WTC11 (cell line): ENCODE data around the gene HOXA1. TPM values are rescaled to one million over a fixed set of nuclear protein-coding genes. Genes with fewer than 3 reads are reported as not detected.

Experiments used
- ATAC-seq: fragments of 200-7000 bp; cut with Tn5 transposase; 2 replicates; pipeline ENCODE4 v1.10.0; 2021; ENCODE audit warnings: mild to moderate bottlenecking, moderate library complexity
- CTCF ChIA-PET: fragments of 300-600 bp; sonication (Branson Sonifier 250); formaldehyde crosslinking; loops from one replicate; lab custom pipeline; 2021; ENCODE audit warnings: antibody characterized with exemption; lab: Charles Lee
- POLR2A ChIA-PET: fragments of 350-600 bp; sonication (Branson Sonifier 250); formaldehyde crosslinking; loops from one replicate; lab custom pipeline; 2021; ENCODE audit warnings: antibody characterized with exemption; lab: Charles Lee
- DNase-seq: peaks from one replicate; pipeline ENCODE4 v3.0.0; 2021; ENCODE audit warnings: low spot score
- H3K27ac Mint-ChIP-seq: 2 replicates; pipeline ENCODE4 v1.8.0; 2021; ENCODE audit warnings: mixed read lengths
- H3K27me3 Mint-ChIP-seq: 2 replicates; pipeline ENCODE4 v1.8.0; 2021; ENCODE audit warnings: low read depth, mild to moderate bottlenecking, moderate library complexity, mixed read lengths
- H3K36me3 Mint-ChIP-seq: 2 replicates; pipeline ENCODE4 v1.8.0; 2021; ENCODE audit warnings: mixed read lengths
- H3K4me1 Mint-ChIP-seq: 2 replicates; pipeline ENCODE4 v1.8.0; 2022; ENCODE audit warnings: mixed read lengths
- H3K4me3 Mint-ChIP-seq: 2 replicates; pipeline ENCODE4 v1.8.0; 2021; ENCODE audit warnings: mild to moderate bottlenecking, moderate library complexity, mixed read lengths
- H3K9me3 Mint-ChIP-seq: 2 replicates; pipeline ENCODE4 v1.8.0; 2021; ENCODE audit warnings: mixed read lengths
- CBFB ChIP-seq: sonication (generic); formaldehyde crosslinking; IDR thresholded peaks from 2 replicates; pipeline ENCODE4 v1.8.1; 2022; ENCODE audit warnings: mild to moderate bottlenecking, low read depth, missing genetic modification reagents
- EMX1 ChIP-seq: fragments of 250-450 bp; sonication (Bioruptor Pico); IDR thresholded peaks from 2 replicates; pipeline ENCODE4 v1.8.0; 2021; ENCODE audit warnings: mild to moderate bottlenecking
- GABPB1 ChIP-seq: sonication (generic); formaldehyde crosslinking; IDR thresholded peaks from 2 replicates; pipeline ENCODE4 v1.8.1; 2023; ENCODE audit warnings: mild to moderate bottlenecking, missing genetic modification reagents
- GTF2I ChIP-seq: fragments of 250-450 bp; sonication (Bioruptor Pico); conservative IDR thresholded peaks from 2 replicates; pipeline ENCODE4 v1.4.0; 2021; ENCODE audit warnings: mild to moderate bottlenecking
- HMGA2 ChIP-seq: fragments of 250-450 bp; sonication (Bioruptor Pico); IDR thresholded peaks from 2 replicates; pipeline ENCODE4 v1.4.0; 2021; ENCODE audit warnings: mild to moderate bottlenecking, moderate library complexity
- NFATC4 ChIP-seq: fragments of 250-450 bp; sonication (Bioruptor Pico); IDR thresholded peaks from 2 replicates; pipeline ENCODE4 v1.9.0; 2021; ENCODE audit warnings: mild to moderate bottlenecking
- NFYB ChIP-seq: sonication (generic); formaldehyde crosslinking; conservative IDR thresholded peaks from 2 replicates; pipeline ENCODE4 v1.8.0; 2022; ENCODE audit warnings: low read depth, missing genetic modification reagents
- NR3C1 ChIP-seq: sonication (generic); formaldehyde crosslinking; conservative IDR thresholded peaks from 2 replicates; pipeline ENCODE4 v1.8.1; 2023; ENCODE audit warnings: low read depth, mild to moderate bottlenecking, missing genetic modification reagents
- SP1 ChIP-seq: sonication (generic); formaldehyde crosslinking; conservative IDR thresholded peaks from 2 replicates; pipeline ENCODE4 v1.8.1; 2022; ENCODE audit warnings: missing genetic modification reagents
- TCF7 ChIP-seq: sonication (generic); formaldehyde crosslinking; IDR thresholded peaks from 2 replicates; pipeline ENCODE4 v1.8.0; 2022; ENCODE audit warnings: mild to moderate bottlenecking, low read depth, missing genetic modification reagents, moderate library complexity
- ZBTB21 ChIP-seq: sonication (generic); formaldehyde crosslinking; IDR thresholded peaks from 2 replicates; pipeline ENCODE4 v1.8.1; 2023; ENCODE audit warnings: mild to moderate bottlenecking, missing genetic modification reagents, borderline replicate concordance
- ZNF121 ChIP-seq: sonication (generic); formaldehyde crosslinking; IDR thresholded peaks from 2 replicates; pipeline ENCODE4 v1.8.0; 2023; ENCODE audit warnings: missing genetic modification reagents
- ZNF317 ChIP-seq: sonication (generic); formaldehyde crosslinking; IDR thresholded peaks from 2 replicates; pipeline ENCODE4 v1.8.1; 2023; ENCODE audit warnings: low read depth, mild to moderate bottlenecking, moderate library complexity, missing genetic modification reagents, borderline replicate concordance
- ZNF423 ChIP-seq: fragments of 250-450 bp; sonication (Bioruptor Pico); IDR thresholded peaks from 2 replicates; pipeline ENCODE4 v2.1.2; 2022; ENCODE audit warnings: mild to moderate bottlenecking, moderate library complexity
- ZNF671 ChIP-seq: fragments of 250-450 bp; sonication (Bioruptor Pico); IDR thresholded peaks from 2 replicates; pipeline ENCODE4 v1.8.0; 2021; ENCODE audit warnings: mild to moderate bottlenecking
- total RNA-seq: library from RNA; stranded (reverse); gene quantifications from 3 replicates; pipeline ENCODE4 v1.2.3, GENCODE V29; 2021
- TF ChIP-seq, protein P1 (sequence below): fragments of 250-450 bp; sonication (Bioruptor Pico); IDR thresholded peaks from 2 replicates; pipeline ENCODE4 v2.1.2; 2022; ENCODE audit warnings: mild to moderate bottlenecking, moderate library complexity
- TF ChIP-seq, protein P2 (sequence below): sonication (generic); formaldehyde crosslinking; IDR thresholded peaks from 2 replicates; pipeline ENCODE4 v1.8.1; 2022; ENCODE audit warnings: low read depth, missing genetic modification reagents, borderline replicate concordance
- TF ChIP-seq, protein P3 (sequence below): sonication (generic); formaldehyde crosslinking; IDR thresholded peaks from 2 replicates; pipeline ENCODE4 v1.8.1; 2022; ENCODE audit warnings: missing genetic modification reagents, borderline replicate concordance
- TF ChIP-seq, protein P4 (sequence below): sonication (generic); formaldehyde crosslinking; IDR thresholded peaks from 2 replicates; pipeline ENCODE4 v1.8.0; 2022; ENCODE audit warnings: mild to moderate bottlenecking, missing genetic modification reagents
- TF ChIP-seq, protein P5 (sequence below): fragments of 250-450 bp; sonication (Bioruptor Pico); conservative IDR thresholded peaks from 2 replicates; pipeline ENCODE4 v1.9.0; 2021; ENCODE audit warnings: mild to moderate bottlenecking

Gene HOXA1
- total RNA-seq, 1 experiment from 2014 or later = not detected

DNA sequence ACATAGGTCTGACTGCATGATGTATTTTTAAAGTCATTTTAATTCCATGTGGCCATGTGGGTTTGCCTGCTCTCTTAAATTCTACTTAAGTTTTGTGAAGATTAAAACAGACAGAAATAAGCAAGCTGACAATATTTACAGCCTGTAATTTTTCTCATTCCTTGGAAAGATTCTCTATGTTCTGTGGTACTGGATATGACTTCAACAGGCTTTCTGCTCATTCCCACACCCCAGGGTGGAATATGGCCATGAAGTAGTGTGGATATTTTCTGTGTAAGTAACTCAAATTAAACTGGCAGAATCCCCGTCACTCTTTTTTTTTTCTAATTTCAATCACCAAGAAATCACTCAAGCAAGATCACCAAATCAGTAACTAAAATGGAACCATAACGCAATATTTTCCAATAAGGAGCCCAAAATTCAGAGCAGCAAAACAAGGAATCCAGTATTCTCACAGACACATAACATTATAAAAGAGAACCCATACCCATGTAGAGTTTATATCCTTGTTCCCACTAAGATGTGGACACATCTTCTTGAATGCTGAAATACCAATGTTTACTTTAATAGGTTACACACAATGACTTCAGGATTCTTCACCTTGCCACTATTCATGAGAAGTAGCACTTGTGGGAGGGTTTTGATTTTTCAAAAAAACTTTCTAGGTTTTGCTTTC lies 42.0 kb upstream of the HOXA1 start:
- DNase-seq (no peak), ATAC-seq (no peak)
- ChIA-PET CTCF (no interaction called here), POLR2A (no interaction called here)
- no peak overlapping the region for H3K4me3 Mint-ChIP-seq
- H3K27me3 Mint-ChIP-seq = peaks cover 100% of the 10 kb centered on the region
- peaks cover 17% of the 10 kb centered on the region for H3K4me1 Mint-ChIP-seq
- no peak for TF ChIP-seq SP1 (CRISPR knock-in tag)
- TF ChIP-seq HMGA2 (CRISPR knock-in tag) = no peak
- TF ChIP-seq GABPB1 (CRISPR knock-in tag) = no peak
- TF ChIP-seq ZNF121 (CRISPR knock-in tag) = no peak
- no peak for TF ChIP-seq ZNF671 (CRISPR knock-in tag)
- TF ChIP-seq, protein P1, sequence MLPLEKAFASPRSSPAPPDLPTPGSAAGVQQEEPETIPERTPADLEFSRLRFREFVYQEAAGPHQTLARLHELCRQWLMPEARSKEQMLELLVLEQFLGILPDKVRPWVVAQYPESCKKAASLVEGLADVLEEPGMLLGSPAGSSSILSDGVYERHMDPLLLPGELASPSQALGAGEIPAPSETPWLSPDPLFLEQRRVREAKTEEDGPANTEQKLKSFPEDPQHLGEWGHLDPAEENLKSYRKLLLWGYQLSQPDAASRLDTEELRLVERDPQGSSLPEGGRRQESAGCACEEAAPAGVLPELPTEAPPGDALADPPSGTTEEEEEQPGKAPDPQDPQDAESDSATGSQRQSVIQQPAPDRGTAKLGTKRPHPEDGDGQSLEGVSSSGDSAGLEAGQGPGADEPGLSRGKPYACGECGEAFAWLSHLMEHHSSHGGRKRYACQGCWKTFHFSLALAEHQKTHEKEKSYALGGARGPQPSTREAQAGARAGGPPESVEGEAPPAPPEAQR (CRISPR knock-in tag) = no peak
- no peak for TF ChIP-seq CBFB (CRISPR knock-in tag)
- no peak for TF ChIP-seq NR3C1 (CRISPR knock-in tag)
- no peak for TF ChIP-seq ZNF423 (CRISPR knock-in tag)
- TF ChIP-seq GTF2I = no peak
- TF ChIP-seq, protein P2, sequence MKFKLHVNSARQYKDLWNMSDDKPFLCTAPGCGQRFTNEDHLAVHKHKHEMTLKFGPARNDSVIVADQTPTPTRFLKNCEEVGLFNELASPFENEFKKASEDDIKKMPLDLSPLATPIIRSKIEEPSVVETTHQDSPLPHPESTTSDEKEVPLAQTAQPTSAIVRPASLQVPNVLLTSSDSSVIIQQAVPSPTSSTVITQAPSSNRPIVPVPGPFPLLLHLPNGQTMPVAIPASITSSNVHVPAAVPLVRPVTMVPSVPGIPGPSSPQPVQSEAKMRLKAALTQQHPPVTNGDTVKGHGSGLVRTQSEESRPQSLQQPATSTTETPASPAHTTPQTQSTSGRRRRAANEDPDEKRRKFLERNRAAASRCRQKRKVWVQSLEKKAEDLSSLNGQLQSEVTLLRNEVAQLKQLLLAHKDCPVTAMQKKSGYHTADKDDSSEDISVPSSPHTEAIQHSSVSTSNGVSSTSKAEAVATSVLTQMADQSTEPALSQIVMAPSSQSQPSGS (CRISPR knock-in tag) = no peak
- TF ChIP-seq NFATC4 (CRISPR knock-in tag) = no peak
- no peak for TF ChIP-seq ZBTB21
- TF ChIP-seq, protein P3, sequence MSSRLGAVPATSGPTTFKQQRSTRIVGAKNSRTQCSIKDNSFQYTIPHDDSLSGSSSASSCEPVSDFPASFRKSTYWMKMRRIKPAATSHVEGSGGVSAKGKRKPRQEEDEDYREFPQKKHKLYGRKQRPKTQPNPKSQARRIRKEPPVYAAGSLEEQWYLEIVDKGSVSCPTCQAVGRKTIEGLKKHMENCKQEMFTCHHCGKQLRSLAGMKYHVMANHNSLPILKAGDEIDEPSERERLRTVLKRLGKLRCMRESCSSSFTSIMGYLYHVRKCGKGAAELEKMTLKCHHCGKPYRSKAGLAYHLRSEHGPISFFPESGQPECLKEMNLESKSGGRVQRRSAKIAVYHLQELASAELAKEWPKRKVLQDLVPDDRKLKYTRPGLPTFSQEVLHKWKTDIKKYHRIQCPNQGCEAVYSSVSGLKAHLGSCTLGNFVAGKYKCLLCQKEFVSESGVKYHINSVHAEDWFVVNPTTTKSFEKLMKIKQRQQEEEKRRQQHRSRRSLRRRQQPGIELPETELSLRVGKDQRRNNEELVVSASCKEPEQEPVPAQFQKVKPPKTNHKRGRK = no peak
- no peak for TF ChIP-seq EMX1 (CRISPR knock-in tag)
- TF ChIP-seq, all 79 proteins: peak for 0
- Mint-ChIP-seq H3K36me3 (no peaks in the 10 kb centered on the region; the same call in 1 of the 2 replicates), H3K9me3 (no peaks in the 10 kb centered on the region), H3K27ac (no peak overlapping the region)

DNA sequence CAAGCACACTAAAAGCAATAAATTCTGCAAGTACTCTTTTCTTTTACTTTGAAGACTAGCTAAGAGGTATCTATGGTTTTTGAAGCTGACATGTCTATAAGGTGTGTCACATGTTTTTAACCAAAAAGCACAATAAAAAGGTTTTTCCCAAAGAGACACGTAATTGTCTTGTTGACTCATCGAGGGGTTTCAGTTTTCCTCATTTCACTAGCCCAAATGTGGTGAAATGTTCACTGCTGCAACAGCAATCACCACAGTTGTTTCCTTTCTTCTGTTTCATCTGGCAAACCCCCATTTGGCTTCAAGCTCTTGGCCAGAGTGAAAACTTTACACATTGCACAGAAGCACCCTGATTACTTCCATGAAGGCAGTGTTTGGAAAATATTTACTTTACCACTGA lies 38.6 kb upstream of the HOXA1 start:
- no peak for ATAC-seq
- no peak overlapping the region for H3K4me3 Mint-ChIP-seq

More for the DNA sequence above, 38.6 kb upstream of the HOXA1 start:
- peaks cover 13% of the 10 kb centered on the region; the same call in 1 of the 2 replicates for H3K4me1 Mint-ChIP-seq
- H3K27me3 Mint-ChIP-seq = peaks cover 96% of the 10 kb centered on the region
- H3K27ac Mint-ChIP-seq = no peak overlapping the region
- CTCF ChIA-PET = interaction anchor here (1.0 to 1.7 kb wide), 2 partner anchors 9 to 27 kb away, joined by 4 to 6 read pairs; partner anchors contain the start of gene HOXA5
- no peaks in the 10 kb centered on the region for H3K9me3 Mint-ChIP-seq
- TF ChIP-seq TCF7 (CRISPR knock-in tag) (no peak), NFYB (CRISPR knock-in tag) (no peak), ZNF317 (CRISPR knock-in tag) (no peak)
- TF ChIP-seq, protein P4, sequence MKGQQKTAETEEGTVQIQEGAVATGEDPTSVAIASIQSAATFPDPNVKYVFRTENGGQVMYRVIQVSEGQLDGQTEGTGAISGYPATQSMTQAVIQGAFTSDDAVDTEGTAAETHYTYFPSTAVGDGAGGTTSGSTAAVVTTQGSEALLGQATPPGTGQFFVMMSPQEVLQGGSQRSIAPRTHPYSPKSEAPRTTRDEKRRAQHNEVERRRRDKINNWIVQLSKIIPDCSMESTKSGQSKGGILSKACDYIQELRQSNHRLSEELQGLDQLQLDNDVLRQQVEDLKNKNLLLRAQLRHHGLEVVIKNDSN = no peak
- TF ChIP-seq, protein P5, sequence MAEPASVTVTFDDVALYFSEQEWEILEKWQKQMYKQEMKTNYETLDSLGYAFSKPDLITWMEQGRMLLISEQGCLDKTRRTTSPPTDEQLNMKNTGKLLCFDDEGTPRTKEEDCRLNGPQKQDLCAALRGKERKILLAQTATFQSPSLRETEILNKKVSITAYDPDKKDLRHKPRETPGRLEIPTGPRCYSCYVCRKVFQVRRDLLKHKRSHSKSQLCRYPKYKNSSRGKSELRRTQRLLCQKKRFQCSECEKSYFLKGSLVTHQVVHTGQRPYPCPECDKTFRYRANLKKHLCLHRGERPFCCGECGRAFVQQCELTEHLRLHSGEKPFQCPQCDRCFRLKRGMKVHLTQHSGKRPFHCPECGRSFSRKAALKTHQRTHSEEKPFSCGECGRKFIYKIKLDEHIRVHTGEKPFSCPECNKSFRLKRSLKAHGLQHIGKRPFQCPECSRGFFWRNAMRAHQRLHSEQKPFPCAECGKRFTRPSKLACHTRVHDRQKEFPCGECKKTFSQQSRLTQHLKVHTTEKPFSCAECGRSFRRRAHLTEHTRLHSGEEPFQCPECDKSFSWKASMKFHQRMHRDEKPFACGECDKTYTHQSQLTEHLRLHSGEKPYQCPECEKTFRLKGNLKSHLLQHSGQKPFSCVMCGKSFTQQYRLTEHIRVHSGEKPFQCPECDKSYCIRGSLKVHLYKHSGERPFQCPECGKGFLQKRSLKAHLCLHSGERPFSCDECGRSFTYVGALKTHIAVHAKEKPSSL (CRISPR knock-in tag) = no peak
- H3K36me3 Mint-ChIP-seq = no peaks in the 10 kb centered on the region; the same call in 1 of the 2 replicates
- POLR2A ChIA-PET = no interaction called here
- DNase-seq = no peak
